K562 (cell line): ENCODE data around the gene MPHOSPH10. TPM values are rescaled to one million over a fixed set of nuclear protein-coding genes. Genes with fewer than 3 reads are reported as not detected.

Source experiments
- ARHGAP35 ChIP-seq: fragments of 450-650 bp; IDR thresholded peaks from 2 replicates; pipeline ENCODE4 v1.6.1; 2018; ENCODE audit not compliant: partially characterized antibody
- CAMTA2 ChIP-seq: fragments of 250-450 bp; sonication (Bioruptor Pico); conservative IDR thresholded peaks from 2 replicates; pipeline ENCODE4 v1.5.1; 2022
- CBFA2T3 ChIP-seq: fragments of 450-650 bp; IDR thresholded peaks from 2 replicates; pipeline ENCODE4 v1.6.1; 2017
- CC2D1A ChIP-seq: fragments of 450-650 bp; IDR thresholded peaks from 2 replicates; pipeline ENCODE4 v1.6.1; 2017; ENCODE audit warnings: mild to moderate bottlenecking
- DPF2 ChIP-seq: fragments of 450-650 bp; IDR thresholded peaks from 2 replicates; pipeline ENCODE4 v1.6.1; 2016
- EHMT2 ChIP-seq: fragments of 450-650 bp; IDR thresholded peaks from 2 replicates; pipeline ENCODE4 v1.6.1; 2018; ENCODE audit warnings: antibody characterized with exemption
- ETS2 ChIP-seq: IDR thresholded peaks from 2 replicates; pipeline ENCODE4 v1.6.1; 2016; ENCODE audit warnings: borderline replicate concordance, missing genetic modification characterization, mild to moderate bottlenecking, moderate library complexity, missing compliant biosample characterization; ENCODE audit not compliant: poor library complexity, severe bottlenecking
- FIP1L1 ChIP-seq: fragments of 200-400 bp; formaldehyde crosslinking; IDR thresholded peaks from 2 replicates; pipeline ENCODE4 v1.6.1; 2018; ENCODE audit warnings: mild to moderate bottlenecking, low read depth, low read length; ENCODE audit not compliant: poor library complexity, severe bottlenecking
- FOS ChIP-seq: IDR thresholded peaks from 3 replicates; pipeline ENCODE4 v1.6.1; 2011; ENCODE audit not compliant: insufficient read length; ENCODE audit errors: extremely low read depth
- HDAC1 ChIP-seq, 2 experiments: fragments of 450-650 bp; IDR thresholded peaks; 2 replicates each; pipeline ENCODE4 v1.6.1; 2016 to 2017; ENCODE audit warnings: inconsistent platforms in 1 of 2, mild to moderate bottlenecking in 1 of 2, moderate library complexity in 1 of 2
- HNRNPK ChIP-seq: fragments of 200-400 bp; formaldehyde crosslinking; IDR thresholded peaks from one replicate; pipeline ENCODE4 v1.6.1; 2018; ENCODE audit warnings: mild to moderate bottlenecking, low read depth, low read length; ENCODE audit not compliant: poor library complexity, severe bottlenecking
- IFI16 ChIP-seq: fragments of 250-450 bp; sonication (Bioruptor Pico); IDR thresholded peaks from 2 replicates; pipeline ENCODE4 v2.1.2; 2022; ENCODE audit warnings: mild to moderate bottlenecking, inconsistent platforms
- KLF16 ChIP-seq: IDR thresholded peaks from 2 replicates; pipeline ENCODE4 v1.6.1; 2016; ENCODE audit warnings: antibody characterized with exemption
- KLF6 ChIP-seq: fragments of 250-450 bp; sonication (Bioruptor Pico); IDR thresholded peaks from 2 replicates; pipeline ENCODE4 v1.4.0; 2020; ENCODE audit warnings: mild to moderate bottlenecking, moderate library complexity, borderline replicate concordance
- MTA2 ChIP-seq: fragments of 450-650 bp; IDR thresholded peaks from 2 replicates; pipeline ENCODE4 v1.6.1; 2016; ENCODE audit warnings: low read depth
- NCOA2 ChIP-seq, 2 experiments: fragments of 450-650 bp; IDR thresholded peaks; 2 replicates each; pipeline ENCODE4 v1.6.1; 2018; ENCODE audit warnings: mild to moderate bottlenecking in 2 of 2, moderate library complexity in 1 of 2; ENCODE audit not compliant: partially characterized antibody in 2 of 2
- NFE2L1 ChIP-seq: fragments of 450-650 bp; IDR thresholded peaks from 2 replicates; pipeline ENCODE4 v1.6.1; 2016; ENCODE audit warnings: missing genetic modification characterization, low read depth, mild to moderate bottlenecking, missing compliant biosample characterization, moderate library complexity, borderline replicate concordance
- PHB ChIP-seq: fragments of 250-450 bp; sonication (Bioruptor Pico); IDR thresholded peaks from 2 replicates; pipeline ENCODE4 v1.5.0; 2021
- PRMT5 ChIP-seq: sonication (generic); formaldehyde crosslinking; IDR thresholded peaks from 2 replicates; pipeline ENCODE4 v1.5.0; 2020; ENCODE audit warnings: missing genetic modification reagents
- RNF2 ChIP-seq: sonication (generic); IDR thresholded peaks from 2 replicates; pipeline ENCODE4 v1.6.1; 2016
- TAF7 ChIP-seq: fragments of 450-650 bp; IDR thresholded peaks from 2 replicates; pipeline ENCODE4 v1.6.1; 2016; ENCODE audit warnings: missing genetic modification characterization, missing compliant biosample characterization
- TGIF2 ChIP-seq: sonication (generic); formaldehyde crosslinking; IDR thresholded peaks from 2 replicates; pipeline ENCODE4 v1.8.1; 2022; ENCODE audit warnings: mild to moderate bottlenecking, missing genetic modification reagents, moderate library complexity
- WHSC1 ChIP-seq: IDR thresholded peaks from one replicate; pipeline ENCODE4 v1.6.1; 2012; ENCODE audit warnings: low read length, control low read depth, inconsistent platforms
- ZNF133 ChIP-seq: fragments of 250-450 bp; sonication (Bioruptor Pico); IDR thresholded peaks from 2 replicates; pipeline ENCODE4 v1.4.0; 2020; ENCODE audit warnings: mild to moderate bottlenecking
- ZNF23 ChIP-seq: fragments of 250-450 bp; sonication (Bioruptor Pico); IDR thresholded peaks from 2 replicates; pipeline ENCODE4 v1.4.0; 2020; ENCODE audit warnings: mild to moderate bottlenecking
- ZNF699 ChIP-seq: fragments of 250-450 bp; sonication (Bioruptor Pico); IDR thresholded peaks from 2 replicates; pipeline ENCODE4 v1.8.0; 2021; ENCODE audit warnings: mild to moderate bottlenecking, moderate library complexity; ENCODE audit not compliant: insufficient replicate concordance
- polyA plus RNA-seq, 8 experiments: library from polyadenylated mRNA; depleted of rRNA in 4 of 8; stranded (reverse) in 5 of 8; unstranded in 3 of 8; fragments of >200 nt; fragmentation: Nextera tagmentation in 2 of 8; fragmentation: Illumina TruSeq in 1 of 8; extraction: Ambion mirVana in 2 of 8; extraction: Trizol in 1 of 8; gene quantifications; 2 replicates each; pipeline versions ENCODE4 v1.2.1 to v1.2.3, GENCODE V29; 2011 to 2014; ENCODE audit warnings: inconsistent platforms in 1 of 8, missing spikeins in 1 of 8
- total RNA-seq, 7 experiments: library from RNA; depleted of rRNA in 6 of 7; stranded (reverse); fragments of >200 nt in 6 of 7; fragmentation: Illumina TruSeq in 2 of 7; extraction: Trizol in 2 of 7; gene quantifications; 2 replicates each; pipeline versions ENCODE4 v1.2.1 to v1.2.3, GENCODE V29; 2011 to 2021; ENCODE audit warnings: low replicate concordance in 1 of 7
- TF ChIP-seq, protein P1 (sequence below): IDR thresholded peaks from 2 replicates; pipeline ENCODE4 v1.6.1; 2011; ENCODE audit warnings: borderline replicate concordance, low read depth, mild to moderate bottlenecking, moderate library complexity, low read length; ENCODE audit not compliant: insufficient read depth, poor library complexity, severe bottlenecking
- TF ChIP-seq, protein P2 (sequence below): fragments of 250-450 bp; sonication (Bioruptor Pico); IDR thresholded peaks from 2 replicates; pipeline ENCODE4 v1.5.0; 2020; ENCODE audit warnings: mild to moderate bottlenecking

Gene MPHOSPH10
- total and polyA plus RNA-seq, 9 of the 15 experiments (the other 6 are each of a cell fraction or from before 2014, with no cell fraction given), result 36.8 to 83.7 (median 58.5) TPM

DNA sequence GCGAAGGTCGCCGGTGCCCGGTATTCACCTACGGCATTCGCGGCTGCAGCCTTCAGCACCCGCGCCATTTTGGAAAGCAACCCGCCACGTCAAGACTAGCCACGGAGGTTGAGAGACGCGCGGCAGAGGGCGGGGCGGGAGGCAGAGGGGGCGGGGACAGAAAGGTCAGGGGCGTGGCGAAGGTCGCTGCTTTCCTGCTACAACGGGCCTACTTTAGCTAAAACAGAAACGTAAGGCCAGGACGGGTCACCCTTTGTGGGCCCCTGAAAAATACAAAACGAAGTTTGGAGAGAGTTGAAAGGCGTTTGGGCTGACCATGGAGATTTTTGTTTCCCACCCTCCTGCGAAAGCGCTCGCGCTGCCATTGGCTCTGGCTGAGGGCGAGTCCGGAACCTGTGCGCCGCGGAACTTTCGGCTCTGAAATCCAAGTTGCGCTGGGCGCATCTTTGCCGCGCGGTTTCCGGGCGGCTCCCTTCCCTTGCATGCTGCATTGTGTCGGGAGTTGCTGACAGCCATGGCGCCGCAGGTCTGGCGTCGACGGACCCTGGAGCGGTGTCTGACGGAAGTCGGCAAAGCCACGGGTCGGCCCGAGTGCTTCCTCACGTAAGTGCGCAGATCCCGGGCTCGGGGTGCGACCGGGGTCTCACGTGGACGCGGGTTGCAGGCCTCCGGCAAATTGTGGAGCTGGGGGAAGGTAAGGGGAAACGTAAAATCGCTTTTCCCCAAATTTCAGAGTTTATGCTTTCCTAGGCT is at the start of gene MPHOSPH10, which contains the start of gene MCEE (continued):
- peak; percentile 50; the same call in 1 of the 2 replicates for TF ChIP-seq EHMT2
- TF ChIP-seq FIP1L1, result no peak
- TF ChIP-seq CAMTA2, result no peak
- TF ChIP-seq FOS, result no peak
- no peak for TF ChIP-seq DPF2
- TF ChIP-seq KLF6 (CRISPR knock-in tag), result no peak
- no peak for TF ChIP-seq NFE2L1 (tag)
- peak; percentile 60 for TF ChIP-seq RNF2
- no peak for TF ChIP-seq WHSC1
- no peak for TF ChIP-seq ZNF133
- TF ChIP-seq PRMT5, result no peak
- TF ChIP-seq CBFA2T3, result no peak
- TF ChIP-seq PHB (CRISPR knock-in tag), result no peak
- no peak for TF ChIP-seq ARHGAP35
- TF ChIP-seq, protein P1, sequence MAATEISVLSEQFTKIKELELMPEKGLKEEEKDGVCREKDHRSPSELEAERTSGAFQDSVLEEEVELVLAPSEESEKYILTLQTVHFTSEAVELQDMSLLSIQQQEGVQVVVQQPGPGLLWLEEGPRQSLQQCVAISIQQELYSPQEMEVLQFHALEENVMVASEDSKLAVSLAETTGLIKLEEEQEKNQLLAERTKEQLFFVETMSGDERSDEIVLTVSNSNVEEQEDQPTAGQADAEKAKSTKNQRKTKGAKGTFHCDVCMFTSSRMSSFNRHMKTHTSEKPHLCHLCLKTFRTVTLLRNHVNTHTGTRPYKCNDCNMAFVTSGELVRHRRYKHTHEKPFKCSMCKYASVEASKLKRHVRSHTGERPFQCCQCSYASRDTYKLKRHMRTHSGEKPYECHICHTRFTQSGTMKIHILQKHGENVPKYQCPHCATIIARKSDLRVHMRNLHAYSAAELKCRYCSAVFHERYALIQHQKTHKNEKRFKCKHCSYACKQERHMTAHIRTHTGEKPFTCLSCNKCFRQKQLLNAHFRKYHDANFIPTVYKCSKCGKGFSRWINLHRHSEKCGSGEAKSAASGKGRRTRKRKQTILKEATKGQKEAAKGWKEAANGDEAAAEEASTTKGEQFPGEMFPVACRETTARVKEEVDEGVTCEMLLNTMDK, result no peak
- TF ChIP-seq HNRNPK, result no peak
- TF ChIP-seq NCOA2 (IDR thresholded peaks at IDR 0.05; ENCODE audit: partially characterized antibody in 2 of 2), result no peak
- TF ChIP-seq TGIF2 (CRISPR knock-in tag), result peak; percentile 89; the same call in 1 of the 2 replicates
- no peak for TF ChIP-seq MTA2
- no peak for TF ChIP-seq ETS2 (tag)
- TF ChIP-seq, protein P2, sequence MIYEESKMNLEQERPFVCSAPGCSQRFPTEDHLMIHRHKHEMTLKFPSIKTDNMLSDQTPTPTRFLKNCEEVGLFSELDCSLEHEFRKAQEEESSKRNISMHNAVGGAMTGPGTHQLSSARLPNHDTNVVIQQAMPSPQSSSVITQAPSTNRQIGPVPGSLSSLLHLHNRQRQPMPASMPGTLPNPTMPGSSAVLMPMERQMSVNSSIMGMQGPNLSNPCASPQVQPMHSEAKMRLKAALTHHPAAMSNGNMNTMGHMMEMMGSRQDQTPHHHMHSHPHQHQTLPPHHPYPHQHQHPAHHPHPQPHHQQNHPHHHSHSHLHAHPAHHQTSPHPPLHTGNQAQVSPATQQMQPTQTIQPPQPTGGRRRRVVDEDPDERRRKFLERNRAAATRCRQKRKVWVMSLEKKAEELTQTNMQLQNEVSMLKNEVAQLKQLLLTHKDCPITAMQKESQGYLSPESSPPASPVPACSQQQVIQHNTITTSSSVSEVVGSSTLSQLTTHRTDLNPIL (CRISPR knock-in tag), result peak; percentile 73; the same call in 1 of the 2 replicates
- TF ChIP-seq HDAC1 (IDR thresholded peaks at IDR 0.05), result peak in 1 of 2 experiments; percentile 99; a peak in 3 of 4 replicates
- TF ChIP-seq ZNF23 (CRISPR knock-in tag), result no peak
- no peak for TF ChIP-seq KLF16
- peak; percentile 87 for TF ChIP-seq TAF7 (tag)
- no peak for TF ChIP-seq IFI16 (CRISPR knock-in tag)
- TF ChIP-seq CC2D1A, result no peak
- TF ChIP-seq ZNF699, result no peak
